ENCODE results near the gene PPIF. TPM values are rescaled to one million over a fixed set of nuclear protein-coding genes. Genes with fewer than 3 reads are reported as not detected.
A peak's percentile ranks its signal among the peaks of the same experiment; 100 is the strongest.

Gene PPIF
- total RNA-seq: 10 to 100 TPM; 22.2 to 84.3 TPM
- 10 to 100 TPM; 51.4 to 68.6 TPM for polyA plus RNA-seq

DNA sequence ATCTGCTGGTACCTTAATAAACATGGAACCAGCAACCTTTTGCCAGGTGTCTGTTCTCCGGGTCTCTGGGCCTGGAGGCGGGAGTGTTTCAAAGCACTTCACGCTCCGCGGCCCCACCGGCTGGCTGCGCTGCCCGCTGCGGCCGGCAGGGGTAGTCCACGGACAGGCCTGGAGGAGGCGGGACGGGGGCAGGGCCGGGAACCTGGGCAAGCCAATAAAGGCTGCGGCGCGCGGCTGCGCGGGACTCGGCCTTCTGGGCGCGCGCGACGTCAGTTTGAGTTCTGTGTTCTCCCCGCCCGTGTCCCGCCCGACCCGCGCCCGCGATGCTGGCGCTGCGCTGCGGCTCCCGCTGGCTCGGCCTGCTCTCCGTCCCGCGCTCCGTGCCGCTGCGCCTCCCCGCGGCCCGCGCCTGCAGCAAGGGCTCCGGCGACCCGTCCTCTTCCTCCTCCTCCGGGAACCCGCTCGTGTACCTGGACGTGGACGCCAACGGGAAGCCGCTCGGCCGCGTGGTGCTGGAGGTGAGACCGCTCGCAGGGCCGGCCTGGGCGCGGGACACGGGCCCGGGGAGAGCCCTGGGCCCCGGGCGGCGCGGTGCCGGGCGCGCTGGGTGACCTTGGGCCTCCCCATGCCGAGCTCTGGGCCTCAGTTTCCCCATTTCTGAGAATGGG is at the start of gene PPIF:
Gene PPIF, plus strand, starts transcription at position 244 of the 668 bp plus-strand sequence. Its CDS starts 80 bp downstream, at position 324.
- TF ChIP-seq, protein P1, sequence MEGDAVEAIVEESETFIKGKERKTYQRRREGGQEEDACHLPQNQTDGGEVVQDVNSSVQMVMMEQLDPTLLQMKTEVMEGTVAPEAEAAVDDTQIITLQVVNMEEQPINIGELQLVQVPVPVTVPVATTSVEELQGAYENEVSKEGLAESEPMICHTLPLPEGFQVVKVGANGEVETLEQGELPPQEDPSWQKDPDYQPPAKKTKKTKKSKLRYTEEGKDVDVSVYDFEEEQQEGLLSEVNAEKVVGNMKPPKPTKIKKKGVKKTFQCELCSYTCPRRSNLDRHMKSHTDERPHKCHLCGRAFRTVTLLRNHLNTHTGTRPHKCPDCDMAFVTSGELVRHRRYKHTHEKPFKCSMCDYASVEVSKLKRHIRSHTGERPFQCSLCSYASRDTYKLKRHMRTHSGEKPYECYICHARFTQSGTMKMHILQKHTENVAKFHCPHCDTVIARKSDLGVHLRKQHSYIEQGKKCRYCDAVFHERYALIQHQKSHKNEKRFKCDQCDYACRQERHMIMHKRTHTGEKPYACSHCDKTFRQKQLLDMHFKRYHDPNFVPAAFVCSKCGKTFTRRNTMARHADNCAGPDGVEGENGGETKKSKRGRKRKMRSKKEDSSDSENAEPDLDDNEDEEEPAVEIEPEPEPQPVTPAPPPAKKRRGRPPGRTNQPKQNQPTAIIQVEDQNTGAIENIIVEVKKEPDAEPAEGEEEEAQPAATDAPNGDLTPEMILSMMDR (IDR thresholded peaks at IDR 0.05; ENCODE audit: low read depth, low read length, missing input control): peak; percentile 95
- TF ChIP-seq RAD21 (IDR thresholded peaks at IDR 0.05): peak; percentile 66 to 79
- TF ChIP-seq RXRA (IDR thresholded peaks at IDR 0.05): no peak
- TF ChIP-seq EGR1 (IDR thresholded peaks at IDR 0.05; ENCODE audit: low read depth in 2 of 2): no peak
- TF ChIP-seq HNF4A (conservative IDR thresholded peaks at IDR 0.05): no peak
- TF ChIP-seq FOXA2 (IDR thresholded peaks at IDR 0.05): no peak
- TF ChIP-seq NR2F2 (IDR thresholded peaks at IDR 0.05): no peak
- TF ChIP-seq GABPA (IDR thresholded peaks at IDR 0.05 in 1 of 2, conservative IDR thresholded peaks at IDR 0.05 in 1 of 2): no peak
- TF ChIP-seq TAF1 (conservative IDR thresholded peaks at IDR 0.05): no peak
- TF ChIP-seq SP1 (IDR thresholded peaks at IDR 0.05): peak; percentile 40
- TF ChIP-seq, protein P2, sequence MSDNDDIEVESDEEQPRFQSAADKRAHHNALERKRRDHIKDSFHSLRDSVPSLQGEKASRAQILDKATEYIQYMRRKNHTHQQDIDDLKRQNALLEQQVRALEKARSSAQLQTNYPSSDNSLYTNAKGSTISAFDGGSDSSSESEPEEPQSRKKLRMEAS (IDR thresholded peaks at IDR 0.05): no peak
- TF ChIP-seq ZBTB33 (IDR thresholded peaks at IDR 0.05): no peak
- TF ChIP-seq YY1 (IDR thresholded peaks at IDR 0.05): peak; percentile 11
- H3K9me3 ChIP-seq (ENCODE audit: control insufficient read depth in 4 of 4, low read length in 3 of 4): no peaks in the 10 kb centered on the region
- peak within 1 kb of the TSS; percentile 73 to 82 (median 73) for H3K4me3 ChIP-seq (ENCODE audit: low read depth in 1 of 3, low read length in 3 of 3)
- peak within 1 kb of the TSS; percentile 95 to 99 for H3K27ac ChIP-seq (ENCODE audit: low read depth in 1 of 2, low read length in 2 of 2)
- peaks cover 21 to 60% (median 41%) of the 10 kb centered on the region in 4 donors for H3K4me1 ChIP-seq (ENCODE audit: control insufficient read depth in 4 of 4, insufficient read depth in 4 of 4, low read length in 3 of 4)
- WGBS: under 1% methylated on average over 77 of the region's 77 CpGs
- peak within 1 kb of the TSS; percentile 38 to 82 for H3K9ac ChIP-seq (ENCODE audit: low read depth in 1 of 2, low read length in 2 of 2)
- H3K36me3 ChIP-seq (ENCODE audit: control insufficient read depth in 4 of 4, insufficient read depth in 3 of 4, low read depth in 1 of 4, low read length in 3 of 4): peaks cover 18 to 30% (median 25%) of the 10 kb centered on the region in 4 donors
- no peaks in the 10 kb centered on the region for H3K27me3 ChIP-seq (ENCODE audit: control insufficient read depth in 4 of 4, insufficient read depth in 4 of 4, low read length in 3 of 4)
- peak; percentile 93 for DNase-seq (ENCODE audit: low spot score)

DNA sequence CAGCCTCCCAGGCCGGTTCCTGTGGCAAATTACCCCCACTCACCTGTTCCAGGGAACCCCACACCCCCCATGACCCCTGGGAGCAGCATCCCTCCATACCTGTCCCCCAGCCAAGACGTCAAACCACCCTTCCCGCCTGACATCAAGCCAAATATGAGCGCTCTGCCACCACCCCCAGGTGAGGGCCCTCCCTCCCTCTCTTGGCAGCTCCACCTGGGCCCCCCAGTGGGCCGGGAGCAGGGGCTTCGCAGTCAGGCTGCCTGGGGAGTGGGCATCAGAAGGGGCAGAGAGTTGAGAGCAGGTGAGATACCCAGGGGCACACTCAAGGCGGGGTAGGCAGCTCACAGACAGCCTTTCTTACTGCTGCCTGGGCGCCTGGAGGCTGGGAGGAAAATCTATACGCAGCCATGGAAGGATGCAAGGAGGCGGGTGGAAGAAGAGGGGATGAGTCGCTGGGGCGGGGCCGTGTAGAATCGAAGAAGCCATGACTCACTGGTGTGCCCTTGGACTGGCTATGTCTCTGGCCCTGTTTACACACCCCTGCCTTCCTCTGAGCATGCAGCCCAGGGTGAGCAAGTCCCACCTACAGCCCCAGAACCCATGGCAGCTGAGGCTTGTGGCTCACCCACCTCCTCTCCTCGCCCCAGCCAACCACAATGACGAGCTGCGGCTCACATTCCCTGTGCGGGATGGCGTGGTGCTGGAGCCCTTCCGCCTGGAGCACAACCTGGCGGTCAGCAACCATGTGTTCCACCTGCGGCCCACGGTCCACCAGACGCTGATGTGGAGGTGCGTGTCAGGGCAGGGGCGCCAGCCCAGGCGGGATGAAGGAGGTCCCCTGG is 48.6 kb upstream of the PPIF start:
- no peak overlapping the region for H3K27ac ChIP-seq (ENCODE audit: low read depth in 1 of 2, low read length in 2 of 2)
- peaks cover 13 to 76% (median 28%) of the 10 kb centered on the region in 4 donors for H3K36me3 ChIP-seq (ENCODE audit: control insufficient read depth in 4 of 4, insufficient read depth in 3 of 4, low read depth in 1 of 4, low read length in 3 of 4)
- H3K4me1 ChIP-seq (ENCODE audit: control insufficient read depth in 4 of 4, insufficient read depth in 4 of 4, low read length in 3 of 4): peaks cover 0 to 15% (median 9%) of the 10 kb centered on the region in 4 donors
- no peaks in the 10 kb centered on the region for H3K9me3 ChIP-seq (ENCODE audit: control insufficient read depth in 4 of 4, low read length in 3 of 4)
- WGBS: 93% methylated on average over 27 of the region's 27 CpGs
- no peak overlapping the region for H3K4me3 ChIP-seq (ENCODE audit: low read depth in 1 of 3, low read length in 3 of 3)
- no peaks in the 10 kb centered on the region for H3K27me3 ChIP-seq (ENCODE audit: control insufficient read depth in 4 of 4, insufficient read depth in 4 of 4, low read length in 3 of 4)
- H3K9ac ChIP-seq (ENCODE audit: low read depth in 1 of 2, low read length in 2 of 2): no peak overlapping the region
- DNase-seq (ENCODE audit: low spot score): no peak
- TF ChIP-seq NR2F2 (IDR thresholded peaks at IDR 0.05) (no peak), EGR1 (IDR thresholded peaks at IDR 0.05; ENCODE audit: low read depth in 2 of 2) (no peak), HNF4A (conservative IDR thresholded peaks at IDR 0.05) (no peak), FOXA2 (IDR thresholded peaks at IDR 0.05) (no peak), HNF4G (IDR thresholded peaks at IDR 0.05) (no peak), FOXA1 (IDR thresholded peaks at IDR 0.05) (no peak), YY1 (IDR thresholded peaks at IDR 0.05) (no peak), ZBTB33 (IDR thresholded peaks at IDR 0.05) (no peak), GABPA (IDR thresholded peaks at IDR 0.05 in 1 of 2, conservative IDR thresholded peaks at IDR 0.05 in 1 of 2) (no peak)
- TF ChIP-seq, protein P2 (IDR thresholded peaks at IDR 0.05): no peak
- TF ChIP-seq, protein P1 (IDR thresholded peaks at IDR 0.05; ENCODE audit: low read depth, low read length, missing input control): no peak
